AG04449 (cell line): Measurements from ENCODE around the gene NETO1.

ENCODE experiments used
- CTCF ChIA-PET: fragments of 350-600 bp; formaldehyde crosslinking; extraction: SDS; loops from one replicate; lab custom pipeline; 2021; ENCODE audit warnings: antibody characterized with exemption; lab: Yijun Ruan, JAX
- POLR2A ChIA-PET: fragments of 400-600, 350-600 bp; formaldehyde crosslinking; extraction: SDS; loops from one replicate; lab custom pipeline; 2020; ENCODE audit warnings: antibody characterized with exemption, inconsistent platforms; lab: Yijun Ruan, JAX
- DNase-seq: peaks from one replicate; pipeline ENCODE4 v3.0.0-alpha.2; 2010; ENCODE audit warnings: low read depth, low spot score
- H3K4me3 ChIP-seq: 2 replicates; pipeline ENCODE4 v1.5.1; 2011; ENCODE audit warnings: low read depth, mild to moderate bottlenecking, control low read depth, low read length
- TF ChIP-seq, protein P1 (sequence below): IDR thresholded peaks from one replicate; pipeline ENCODE4 v1.5.1; 2011; ENCODE audit warnings: mild to moderate bottlenecking, moderate library complexity, low read length, control low read depth, inconsistent platforms; ENCODE audit not compliant: insufficient read depth; ENCODE audit errors: missing control alignments

The NETO1 gene

DNA sequence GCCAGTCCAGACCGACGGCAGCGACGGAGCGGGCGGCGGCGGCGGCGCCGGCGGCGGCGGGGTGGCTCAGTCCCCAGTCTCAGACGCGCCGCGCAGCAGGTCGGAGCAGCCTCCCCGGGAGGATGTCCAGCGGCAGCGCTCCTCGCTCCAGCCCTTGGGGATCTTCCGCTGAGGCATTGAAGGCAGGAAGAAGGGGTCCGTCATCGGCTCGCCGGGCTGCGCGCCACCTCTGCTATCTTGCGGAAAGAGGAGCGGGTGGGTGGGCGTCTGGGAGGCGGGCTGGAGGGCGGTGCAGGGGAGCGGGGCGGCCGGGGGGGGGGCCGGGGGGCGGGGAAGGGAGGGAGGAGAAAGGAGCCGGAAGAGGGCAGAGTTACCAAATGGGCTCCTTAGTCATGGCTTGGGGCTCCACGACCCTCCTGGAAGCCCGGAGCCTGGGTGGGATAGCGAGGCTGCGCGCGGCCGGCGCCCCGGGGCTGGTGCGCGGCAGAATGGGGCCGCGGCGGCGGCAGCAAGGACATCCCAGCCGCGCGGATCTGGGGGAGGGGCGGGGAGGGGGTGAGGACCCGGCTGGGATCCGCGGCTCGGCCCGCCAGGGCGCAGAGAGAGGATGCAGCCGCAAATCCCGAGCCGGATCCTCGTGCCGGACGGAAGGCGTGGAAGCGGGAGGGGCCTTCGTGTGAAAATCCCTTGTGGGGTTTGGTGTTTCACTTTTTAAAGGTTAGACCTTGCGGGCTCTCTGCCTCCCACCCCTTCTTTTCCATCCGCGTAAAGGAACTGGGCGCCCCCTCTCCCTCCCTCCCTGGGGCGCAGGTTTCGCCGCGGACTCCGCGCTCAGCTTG, at the start of gene NETO1:
Gene NETO1, minus strand, starts transcription at position 242 of the 839 bp plus-strand sequence. CDS start 696 bp downstream, outside the sequence.
- TF ChIP-seq, protein P1, sequence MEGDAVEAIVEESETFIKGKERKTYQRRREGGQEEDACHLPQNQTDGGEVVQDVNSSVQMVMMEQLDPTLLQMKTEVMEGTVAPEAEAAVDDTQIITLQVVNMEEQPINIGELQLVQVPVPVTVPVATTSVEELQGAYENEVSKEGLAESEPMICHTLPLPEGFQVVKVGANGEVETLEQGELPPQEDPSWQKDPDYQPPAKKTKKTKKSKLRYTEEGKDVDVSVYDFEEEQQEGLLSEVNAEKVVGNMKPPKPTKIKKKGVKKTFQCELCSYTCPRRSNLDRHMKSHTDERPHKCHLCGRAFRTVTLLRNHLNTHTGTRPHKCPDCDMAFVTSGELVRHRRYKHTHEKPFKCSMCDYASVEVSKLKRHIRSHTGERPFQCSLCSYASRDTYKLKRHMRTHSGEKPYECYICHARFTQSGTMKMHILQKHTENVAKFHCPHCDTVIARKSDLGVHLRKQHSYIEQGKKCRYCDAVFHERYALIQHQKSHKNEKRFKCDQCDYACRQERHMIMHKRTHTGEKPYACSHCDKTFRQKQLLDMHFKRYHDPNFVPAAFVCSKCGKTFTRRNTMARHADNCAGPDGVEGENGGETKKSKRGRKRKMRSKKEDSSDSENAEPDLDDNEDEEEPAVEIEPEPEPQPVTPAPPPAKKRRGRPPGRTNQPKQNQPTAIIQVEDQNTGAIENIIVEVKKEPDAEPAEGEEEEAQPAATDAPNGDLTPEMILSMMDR = no peak
- no peak for DNase-seq
- ChIA-PET POLR2A (no interaction called here), CTCF (no interaction called here)
- peak within 1 kb of the TSS; percentile 33 for H3K4me3 ChIP-seq

DNA sequence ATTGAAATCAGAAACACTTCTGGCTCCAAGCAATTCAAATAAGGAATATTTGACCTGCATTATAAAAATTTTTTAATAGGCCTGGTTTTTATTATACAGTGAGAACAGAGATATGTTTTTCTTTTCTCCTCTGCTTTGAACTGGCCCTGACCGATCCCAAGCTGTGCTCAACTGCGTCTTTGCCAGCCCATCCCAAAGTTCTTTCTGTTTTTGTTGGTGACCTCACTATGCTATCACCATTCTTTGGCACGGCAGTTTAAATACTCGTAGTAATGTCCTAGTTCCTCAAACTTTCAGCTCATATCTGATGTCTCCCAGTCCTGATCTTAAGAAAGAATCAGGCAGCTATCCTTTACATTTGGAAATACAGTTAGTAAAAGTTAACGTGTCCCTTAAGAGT, 42.3 kb upstream of the NETO1 start:
- DNase-seq = no peak
- CTCF ChIA-PET = no interaction called here
- POLR2A ChIA-PET = no interaction called here
- no peak overlapping the region for H3K4me3 ChIP-seq
- TF ChIP-seq, protein P1 = no peak

GRCh38 chr18:72908181-72908580, 40.4 kb upstream of the NETO1 start:
- H3K4me3 ChIP-seq = no peak overlapping the region
- TF ChIP-seq, protein P1 = no peak
- ChIA-PET CTCF (no interaction called here), POLR2A (no interaction called here)
- DNase-seq = no peak

DNA sequence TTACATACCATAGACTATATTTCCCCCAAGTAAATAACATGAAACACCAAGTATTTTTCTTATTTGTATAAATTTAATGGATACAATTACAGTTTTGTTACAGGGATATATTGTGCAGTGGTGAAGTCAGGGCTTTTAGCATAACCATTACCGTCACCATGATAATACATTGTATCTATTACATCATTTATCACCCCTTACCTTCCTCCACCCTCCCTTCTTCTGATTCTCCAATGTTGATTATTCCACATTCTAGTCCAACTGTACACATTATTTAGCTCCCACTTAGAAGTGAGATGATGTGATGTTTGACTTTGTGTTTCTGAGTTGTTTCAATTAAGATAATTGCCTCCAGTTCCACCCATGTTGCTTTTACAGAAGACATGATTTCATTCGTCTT, 35.2 kb upstream of the NETO1 start:
- ChIA-PET CTCF (interaction anchor here (1.2 kb wide), 1 partner anchor 9 kb away, joined by 3 read pairs; no protein-coding TSS in a partner anchor), POLR2A (no interaction called here)
- DNase-seq = no peak
- H3K4me3 ChIP-seq = no peak overlapping the region
- TF ChIP-seq, protein P1 = no peak

- POLR2A ChIA-PET = no interaction called here
- no peak for DNase-seq
- TF ChIP-seq, protein P1 = no peak
- no peak overlapping the region for H3K4me3 ChIP-seq
- CTCF ChIA-PET = no interaction called here
These were observed 31.6 kb upstream of the NETO1 start for GRCh38 chr18:72899338-72899737.

DNA sequence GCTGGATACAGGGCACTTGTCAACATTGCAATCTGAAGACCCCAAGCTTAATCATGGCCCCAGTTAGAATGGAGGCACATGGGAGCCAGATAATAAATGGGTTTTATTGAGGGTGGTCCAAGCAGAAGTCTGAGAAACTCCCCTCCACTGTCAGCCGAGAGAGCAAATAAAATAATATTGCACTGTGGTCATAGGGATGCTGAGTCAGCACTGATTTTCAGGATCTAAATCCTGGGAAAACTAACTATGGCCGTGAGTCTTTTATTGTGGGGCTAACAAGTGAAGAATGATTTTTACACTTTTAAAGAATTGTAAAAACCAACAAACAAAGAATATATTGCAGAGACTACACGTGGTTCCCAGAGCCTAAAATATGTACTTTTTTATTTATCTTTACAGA, 31.1 kb upstream of the NETO1 start:
- no peak for DNase-seq
- no peak overlapping the region for H3K4me3 ChIP-seq
- POLR2A ChIA-PET = no interaction called here
- TF ChIP-seq, protein P1 = no peak
- CTCF ChIA-PET = no interaction called here
